ENCODE results near the gene POU6F1.

The POU6F1 gene

GRCh38 chr12:51197736-51198567 lies 19.9 kb downstream of the POU6F1 start:
- DNase-seq (ENCODE audit: low spot score), result no peak

DNA sequence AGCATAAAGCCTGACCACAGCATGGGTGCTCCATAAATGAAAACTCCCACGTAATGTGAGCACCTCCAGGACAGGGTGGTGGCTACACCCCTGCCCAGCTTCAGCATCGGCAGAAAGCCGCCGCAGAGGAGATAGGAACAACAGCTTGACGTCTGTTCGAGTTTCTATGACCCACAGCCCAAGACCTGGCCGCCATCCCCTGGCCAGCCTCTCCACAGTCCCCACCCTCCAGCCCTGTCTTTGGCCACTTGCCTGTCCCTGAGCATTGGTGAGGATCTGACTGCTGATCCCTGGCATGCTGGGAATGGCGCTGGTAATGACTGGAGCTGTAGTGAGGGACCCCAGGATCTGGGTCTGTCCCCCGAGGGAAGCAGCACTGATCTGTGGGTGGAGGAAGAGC lies 21.3 kb downstream of the POU6F1 start:
- DNase-seq (ENCODE audit: low spot score), result no peak

DNA sequence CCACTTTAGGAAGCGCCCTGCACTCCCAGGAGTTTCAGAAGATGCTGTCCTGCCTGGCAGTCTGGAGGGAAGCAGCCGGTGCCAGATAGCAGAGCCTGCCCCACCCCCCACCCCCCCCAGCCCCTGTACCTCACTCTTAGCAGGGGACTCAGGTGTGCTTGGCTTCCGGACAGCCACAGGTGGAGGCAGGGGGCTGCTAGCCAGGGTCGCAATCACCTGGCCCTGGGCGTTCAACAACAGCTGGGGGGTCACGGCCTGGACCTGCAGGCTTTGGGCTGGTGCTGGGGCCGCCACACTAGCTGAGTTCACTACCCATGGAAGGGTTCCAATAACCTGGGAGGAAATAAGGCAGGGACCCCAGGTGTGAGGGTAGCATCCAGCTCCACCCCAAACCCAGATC lies 22.0 kb downstream of the POU6F1 start:
- no peak for DNase-seq (ENCODE audit: low spot score)

DNA sequence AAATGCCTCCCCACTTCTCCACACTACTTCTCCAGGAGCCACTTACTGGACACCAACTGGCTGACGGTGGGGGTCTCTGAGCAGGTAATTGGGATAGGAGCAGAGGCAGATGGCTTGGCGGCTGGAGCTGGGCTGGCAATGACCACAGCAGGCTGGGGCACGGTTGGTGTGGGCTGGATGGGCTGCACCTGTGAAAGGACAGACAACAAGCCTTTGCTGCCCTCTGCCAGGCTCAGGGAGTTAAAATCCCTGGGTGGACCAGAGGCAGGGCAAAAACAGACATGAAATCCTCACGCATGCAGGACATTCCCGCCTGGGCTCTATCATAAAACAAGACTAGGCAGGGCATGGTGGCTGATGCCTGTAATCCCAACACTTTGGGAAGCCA lies 25.6 kb downstream of the POU6F1 start:
- peak; percentile 33 for DNase-seq (ENCODE audit: low spot score)

DNA sequence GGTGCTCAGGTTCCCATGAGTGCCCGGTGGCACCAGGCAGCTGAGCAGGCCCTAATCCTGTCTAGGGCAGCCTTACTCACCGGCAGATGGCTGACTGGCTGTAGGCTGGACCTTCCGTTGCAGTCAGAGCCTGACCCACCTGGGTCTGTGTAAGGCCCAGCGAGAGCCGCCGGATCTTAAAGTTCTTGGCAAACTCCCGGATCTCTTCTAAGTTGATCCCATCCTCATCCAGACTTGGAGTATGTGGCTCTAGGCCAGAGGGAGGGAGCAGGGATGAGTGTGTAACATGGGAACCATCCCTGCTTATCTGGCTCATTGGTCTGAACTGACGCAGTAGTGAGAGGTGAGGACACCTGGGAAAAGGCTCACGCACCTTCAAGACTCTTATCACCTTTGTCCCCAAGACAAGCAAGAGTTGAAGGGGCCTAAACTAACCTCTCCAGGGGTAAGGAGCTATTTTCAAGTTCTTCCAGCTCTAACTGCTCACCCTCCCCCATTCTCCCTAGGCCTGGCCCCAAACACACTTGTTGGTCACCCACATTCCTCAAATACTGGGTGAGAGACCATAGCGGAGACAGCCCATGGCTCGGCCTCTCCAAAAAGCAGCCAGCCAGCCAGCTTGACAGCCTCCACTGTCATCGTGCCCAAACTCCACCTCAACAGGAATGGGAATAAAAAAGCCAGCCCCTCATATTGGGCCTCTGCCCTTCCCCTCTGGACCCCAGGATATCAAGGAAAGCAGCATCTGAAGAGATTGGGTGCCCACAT lies 26.2 kb downstream of the POU6F1 start:
- no peak for DNase-seq (ENCODE audit: low spot score)

- no peak for DNase-seq (ENCODE audit: low spot score)
Observed at GRCh38 chr12:51190820-51191219, 27.0 kb downstream of the POU6F1 start.

DNA sequence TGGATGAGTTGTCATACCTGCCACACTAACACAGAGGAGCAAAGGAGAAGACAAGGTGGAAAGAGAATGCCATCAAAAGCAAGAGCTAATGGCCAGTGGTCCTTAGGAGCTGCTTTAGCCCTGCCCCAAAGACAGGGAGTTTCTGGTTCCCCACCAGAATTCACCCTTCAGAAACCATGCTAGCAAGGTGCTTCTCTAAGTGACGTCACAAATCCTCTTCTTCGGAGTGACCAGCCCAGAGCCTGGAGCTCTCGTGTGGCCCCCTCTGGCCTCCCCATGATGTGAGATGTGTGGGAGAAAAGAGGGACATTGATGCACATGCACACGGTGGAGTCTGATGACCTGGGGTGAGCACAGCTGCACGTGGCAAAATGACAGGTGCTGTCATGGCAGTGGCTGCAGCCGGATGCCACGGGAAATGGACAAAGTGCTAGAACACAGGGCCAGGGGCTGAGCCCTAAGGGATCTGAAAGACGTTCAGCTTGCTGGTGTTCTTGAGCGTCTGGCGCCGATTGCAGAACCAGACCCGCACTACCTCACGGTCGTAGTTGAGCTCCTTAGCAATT lies 28.0 kb downstream of the POU6F1 start:
- no peak for DNase-seq (ENCODE audit: low spot score)

- DNase-seq (ENCODE audit: low spot score), result no peak
Observed at GRCh38 chr12:51188359-51189051, 29.4 kb downstream of the POU6F1 start.

DNA sequence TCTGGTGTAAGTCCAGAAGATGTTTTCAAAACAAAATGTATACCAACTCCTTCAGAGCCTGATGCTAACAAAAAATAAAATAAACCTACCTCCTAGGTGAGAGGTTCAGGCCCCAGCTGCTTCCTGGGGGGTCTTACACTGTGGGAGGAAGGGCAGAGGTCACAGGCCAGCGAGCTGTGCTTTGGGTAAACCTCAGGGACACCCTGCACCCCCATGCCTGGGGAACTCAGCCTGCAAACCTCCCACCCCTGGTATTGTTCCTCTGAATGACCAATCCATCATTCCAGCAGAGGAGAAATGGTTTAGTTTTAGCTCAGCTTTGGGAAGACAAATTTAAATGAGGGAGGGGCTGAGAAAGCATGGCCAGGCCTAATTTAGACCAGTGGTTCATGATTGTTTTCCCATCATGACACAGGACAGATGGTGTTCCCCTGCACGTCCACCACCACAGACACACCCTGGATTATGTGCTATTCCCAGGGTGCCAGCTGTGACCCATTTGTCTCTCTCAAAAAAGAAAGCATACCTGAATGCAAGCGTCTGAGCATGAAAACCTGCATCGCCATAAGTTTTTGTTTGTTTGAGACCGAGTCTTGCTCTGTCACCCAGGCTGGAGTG lies 30.4 kb downstream of the POU6F1 start:
- DNase-seq (ENCODE audit: low spot score), result no peak

GRCh38 chr12:51186465-51187085 lies 31.3 kb downstream of the POU6F1 start:
- no peak for DNase-seq (ENCODE audit: low spot score)

DNA sequence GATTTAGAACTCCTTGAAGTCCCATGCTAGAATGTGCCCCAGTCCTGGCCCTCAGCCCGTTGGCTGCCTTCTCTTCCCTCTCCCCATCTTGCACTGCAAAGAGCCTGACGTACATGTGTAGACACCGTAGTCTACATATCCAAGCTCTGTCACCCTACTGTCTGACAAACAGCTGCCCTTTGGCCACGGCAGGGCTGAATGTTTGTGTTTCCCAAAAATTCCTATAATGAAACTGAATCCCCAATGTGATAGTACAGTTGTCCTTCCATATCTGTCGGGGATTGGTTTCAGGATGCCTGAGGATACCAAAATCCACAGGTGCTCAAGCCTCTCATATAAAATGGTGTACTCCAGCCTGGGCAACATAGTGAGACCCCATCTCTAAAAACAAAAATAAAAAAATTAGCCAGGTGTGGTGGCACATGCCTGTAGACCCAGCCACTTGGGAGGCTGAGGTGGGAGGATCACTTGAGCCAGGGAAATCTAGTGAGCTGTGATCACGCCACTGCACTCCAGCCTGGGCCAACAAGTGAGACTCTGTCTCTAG lies 32.6 kb downstream of the POU6F1 start:
- no peak for DNase-seq (ENCODE audit: low spot score)

- no peak for DNase-seq (ENCODE audit: low spot score)
Observed at GRCh38 chr12:51183816-51184215, 34.0 kb downstream of the POU6F1 start.

GRCh38 chr12:51183349-51183748 lies 34.5 kb downstream of the POU6F1 start:
- DNase-seq (ENCODE audit: low spot score), result no peak

DNA sequence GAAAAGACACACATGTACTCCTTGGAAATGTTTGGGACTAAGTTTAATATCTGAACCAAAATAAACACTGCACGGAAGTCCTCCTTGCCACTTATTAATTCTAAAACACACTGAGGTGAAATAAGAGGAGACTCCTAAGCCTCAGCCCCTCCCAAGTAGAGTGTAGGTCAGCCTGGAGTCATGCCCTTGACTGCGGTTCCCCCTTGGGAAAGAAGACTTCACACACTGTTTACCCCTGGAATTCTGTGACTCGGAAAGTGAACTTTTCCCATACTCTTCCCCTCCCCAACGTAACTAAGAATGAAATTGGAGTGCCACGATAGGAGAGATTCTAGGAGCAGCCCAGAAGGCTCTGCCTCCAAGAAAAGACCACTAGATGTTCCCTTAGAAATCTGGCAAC lies 36.3 kb downstream of the POU6F1 start:
- DNase-seq (ENCODE audit: low spot score), result no peak

- DNase-seq (ENCODE audit: low spot score), result no peak
Observed at GRCh38 chr12:51177897-51178296, 40.0 kb downstream of the POU6F1 start.

GRCh38 chr12:51174501-51174900 lies 43.4 kb downstream of the POU6F1 start:
- no peak for DNase-seq (ENCODE audit: low spot score)

DNA sequence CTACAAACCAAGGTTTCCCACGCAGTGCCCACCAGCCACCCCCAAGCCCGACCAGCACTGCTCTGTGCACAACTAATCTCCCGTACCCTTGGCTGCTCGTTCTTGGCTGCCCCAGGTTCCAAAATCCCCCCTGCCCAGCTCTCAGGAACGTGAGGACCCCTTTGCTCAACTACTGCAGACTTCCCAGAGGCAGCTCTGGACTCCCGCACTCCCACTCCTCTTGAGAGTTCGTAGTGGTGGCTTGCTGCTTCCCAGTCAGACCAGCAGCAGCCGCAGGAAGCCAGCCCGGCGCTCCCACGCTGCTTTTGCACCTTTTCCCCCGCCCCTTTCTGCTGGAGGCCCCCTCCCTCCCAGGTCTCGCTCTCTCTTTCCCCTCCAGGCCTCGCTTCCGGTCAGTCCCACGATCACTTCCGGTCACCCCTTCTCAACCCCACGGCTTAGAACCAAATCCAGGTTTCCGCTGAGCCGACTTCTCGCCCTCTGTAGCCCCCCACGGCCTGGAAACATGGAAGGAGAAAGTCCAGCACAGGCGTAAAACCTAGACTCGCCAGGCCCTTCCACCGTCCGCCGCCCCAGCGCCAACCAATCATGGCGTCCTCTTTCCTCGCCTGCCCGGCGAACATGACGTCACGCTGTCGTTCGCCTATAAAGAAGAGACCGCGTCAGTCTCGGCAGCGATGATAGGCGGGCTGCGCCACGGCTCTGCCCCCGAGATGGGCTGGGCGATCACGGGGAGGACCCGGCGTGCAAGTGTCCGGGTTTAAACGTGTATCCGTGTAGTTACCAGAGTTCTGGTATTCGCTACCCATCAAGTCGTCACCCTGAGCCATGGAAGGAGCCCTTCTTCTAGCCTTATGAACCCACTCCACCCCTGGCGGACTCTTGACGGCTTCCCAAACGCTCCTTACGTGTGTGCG lies 45.1 kb downstream of the POU6F1 start, which contains the start of gene TFCP2:
Gene TFCP2, minus strand, starts transcription at position 621 of the 917 bp plus-strand sequence. CDS start 713 bp downstream, outside the sequence.
- DNase-seq (ENCODE audit: low spot score), result peak; percentile 98

- peak; percentile 40 for DNase-seq (ENCODE audit: low spot score)
Observed at GRCh38 chr12:51171884-51172514, 45.9 kb downstream of the POU6F1 start.

GRCh38 chr12:51163795-51164194 lies 54.1 kb downstream of the POU6F1 start:
- DNase-seq (ENCODE audit: low spot score), result no peak
